SK-N-SH (cell line): ENCODE results near the gene NOD1.

Source experiments
- CTCF ChIP-seq: fragments of 200-600 bp; sonication (generic); IDR thresholded peaks from 2 replicates; pipeline ENCODE4 v1.6.1; 2017; ENCODE audit warnings: antibody characterized with exemption, mild to moderate bottlenecking, moderate library complexity
- EZH2phosphoT487 ChIP-seq: fragments of 200-600 bp; sonication (generic); IDR thresholded peaks from 2 replicates; pipeline ENCODE4 v1.6.1; 2017; ENCODE audit warnings: low read depth, mixed run types, mild to moderate bottlenecking, antibody characterized with exemption, moderate library complexity, borderline replicate concordance
- FOXJ3 ChIP-seq: sonication (generic); formaldehyde crosslinking; IDR thresholded peaks from 2 replicates; pipeline ENCODE4 v1.5.1; 2020; ENCODE audit warnings: mild to moderate bottlenecking, missing genetic modification reagents
- MXI1 ChIP-seq: IDR thresholded peaks from 2 replicates; pipeline ENCODE4 v1.6.1; 2012; ENCODE audit warnings: mild to moderate bottlenecking, low read depth, low read length, improper control_type of control experiment
- NRF1 ChIP-seq: IDR thresholded peaks from 2 replicates; pipeline ENCODE4 v1.6.1; 2012; ENCODE audit warnings: low read depth, mild to moderate bottlenecking, low read length
- POLR2AphosphoS5 ChIP-seq: IDR thresholded peaks from 2 replicates; pipeline ENCODE4 v1.6.1; 2012; ENCODE audit warnings: low read depth, low read length
- RFX5 ChIP-seq: IDR thresholded peaks from 2 replicates; pipeline ENCODE4 v1.6.1; 2012; ENCODE audit warnings: mild to moderate bottlenecking, improper control_type of control experiment, low read length
- RXRA ChIP-seq: IDR thresholded peaks from 2 replicates; pipeline ENCODE4 v1.4.0; 2012; ENCODE audit warnings: low read depth, mild to moderate bottlenecking, borderline replicate concordance

GRCh38 chr7:30421647-30422196, 56.9 kb downstream of the NOD1 start:
- TF ChIP-seq CTCF (no peak), FOXJ3 (CRISPR knock-in tag) (no peak), RFX5 (no peak), RXRA (no peak), EZH2phosphoT487 (no peak), POLR2AphosphoS5 (no peak), MXI1 (no peak), NRF1 (no peak)
